GM19238 (cell line): ENCODE results near the gene FAM3C.
"Not testable (repeated sequence)": the region's sequence is repeated elsewhere in the genome, so short reads cannot be mapped to it uniquely, and the experiment has no call there.

Experiments used
- DNase-seq: peaks from one replicate; pipeline ENCODE4 v3.0.0; 2011; ENCODE audit warnings: low spot score; ENCODE audit not compliant: insufficient read length

The FAM3C gene, protein sequence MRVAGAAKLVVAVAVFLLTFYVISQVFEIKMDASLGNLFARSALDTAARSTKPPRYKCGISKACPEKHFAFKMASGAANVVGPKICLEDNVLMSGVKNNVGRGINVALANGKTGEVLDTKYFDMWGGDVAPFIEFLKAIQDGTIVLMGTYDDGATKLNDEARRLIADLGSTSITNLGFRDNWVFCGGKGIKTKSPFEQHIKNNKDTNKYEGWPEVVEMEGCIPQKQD

DNA sequence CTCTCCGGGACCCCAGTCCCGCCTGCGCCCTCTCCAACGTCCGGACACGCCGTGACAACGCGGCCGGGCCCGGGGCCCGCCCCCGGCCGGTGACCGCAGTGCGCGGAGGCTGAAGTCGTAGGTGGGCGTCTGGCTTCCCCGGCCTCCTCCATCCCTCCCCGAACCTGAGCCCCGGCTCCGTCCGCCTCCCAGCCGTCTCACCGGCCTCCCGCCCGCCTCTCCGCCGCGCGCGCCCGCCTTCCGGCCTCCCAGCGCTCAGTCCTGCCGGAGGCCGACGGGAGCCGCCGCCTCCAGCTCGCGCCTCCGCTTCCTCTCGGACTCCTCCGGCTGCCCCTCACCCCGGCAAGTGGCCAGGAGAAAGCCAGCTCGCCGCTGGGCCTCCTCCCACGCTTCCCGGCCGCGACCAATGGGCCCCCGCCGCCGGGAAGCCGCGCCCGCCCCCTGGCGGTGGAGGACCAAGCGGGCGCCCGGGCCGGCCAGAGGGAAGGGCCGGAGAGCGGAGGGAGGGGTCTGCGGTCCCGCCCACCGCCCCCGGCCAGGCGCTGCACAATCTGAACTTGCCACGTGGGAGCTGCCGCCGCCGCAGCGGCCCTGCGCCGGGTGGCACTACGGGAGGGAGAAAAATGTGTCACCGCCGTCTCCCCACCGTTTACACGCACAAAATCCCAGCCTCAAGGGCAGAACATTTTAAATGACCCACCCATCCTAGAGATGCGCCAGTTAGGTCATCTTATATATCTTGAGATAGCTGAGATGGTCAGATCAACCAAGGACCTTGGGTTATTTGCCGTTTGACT lies at the start of gene FAM3C:
FAM3C (minus strand) TSS at position 348 of the 797 bp plus-strand sequence. CDS start 13,339 bp downstream, outside the sequence.
- peak; percentile 88 for DNase-seq

DNA sequence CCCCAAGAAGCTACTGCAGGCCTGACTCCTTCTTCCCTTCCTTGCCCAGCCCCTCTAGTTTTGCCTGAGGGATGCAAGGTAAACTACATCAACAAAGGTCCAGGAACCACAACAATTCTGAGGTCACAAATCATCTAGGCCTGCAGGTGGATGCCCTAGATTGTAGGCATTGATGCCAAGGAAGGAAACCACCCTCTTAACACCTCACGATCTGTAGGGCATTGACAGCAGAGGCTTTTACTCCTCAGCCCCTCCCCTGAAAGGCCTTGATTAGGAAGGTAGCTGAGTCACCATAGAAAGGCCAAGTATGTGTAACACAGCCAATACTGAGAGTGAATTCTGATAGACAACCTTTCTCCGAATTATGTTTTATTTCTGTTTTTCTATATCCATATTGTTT lies 46.7 kb upstream of the FAM3C start:
- no peak for DNase-seq

DNA sequence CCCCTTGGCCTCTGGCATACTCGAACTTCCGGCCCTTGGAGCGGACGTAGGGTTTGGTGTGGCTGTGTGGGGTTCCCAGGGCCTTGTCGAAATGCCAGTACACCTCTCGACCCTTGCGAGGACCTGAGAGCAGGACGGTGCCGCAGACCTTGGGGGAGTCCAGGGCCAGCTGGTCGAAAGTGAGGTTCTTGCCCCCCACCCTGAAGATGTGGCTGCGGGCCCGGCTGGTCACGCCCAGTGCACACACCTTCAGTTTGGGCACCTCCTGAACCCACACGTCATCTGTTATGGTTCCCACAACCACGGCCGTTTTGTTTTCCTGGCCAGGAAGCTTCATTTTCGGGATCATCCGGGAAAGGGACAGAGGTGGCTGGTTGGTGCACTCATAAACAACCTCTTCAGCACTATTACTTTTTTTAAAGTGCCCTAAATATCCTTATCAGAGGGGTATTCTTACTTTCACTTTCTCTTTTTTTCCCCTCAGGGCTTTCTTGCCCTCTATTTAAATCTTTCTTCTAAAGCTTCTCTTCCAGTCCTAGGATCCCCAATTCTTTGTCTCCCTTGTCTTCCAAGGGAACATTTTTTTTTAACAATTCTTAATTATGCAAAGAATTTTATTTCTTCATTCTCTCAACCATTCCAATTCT lies 44.9 kb upstream of the FAM3C start:
- DNase-seq = no peak

DNA sequence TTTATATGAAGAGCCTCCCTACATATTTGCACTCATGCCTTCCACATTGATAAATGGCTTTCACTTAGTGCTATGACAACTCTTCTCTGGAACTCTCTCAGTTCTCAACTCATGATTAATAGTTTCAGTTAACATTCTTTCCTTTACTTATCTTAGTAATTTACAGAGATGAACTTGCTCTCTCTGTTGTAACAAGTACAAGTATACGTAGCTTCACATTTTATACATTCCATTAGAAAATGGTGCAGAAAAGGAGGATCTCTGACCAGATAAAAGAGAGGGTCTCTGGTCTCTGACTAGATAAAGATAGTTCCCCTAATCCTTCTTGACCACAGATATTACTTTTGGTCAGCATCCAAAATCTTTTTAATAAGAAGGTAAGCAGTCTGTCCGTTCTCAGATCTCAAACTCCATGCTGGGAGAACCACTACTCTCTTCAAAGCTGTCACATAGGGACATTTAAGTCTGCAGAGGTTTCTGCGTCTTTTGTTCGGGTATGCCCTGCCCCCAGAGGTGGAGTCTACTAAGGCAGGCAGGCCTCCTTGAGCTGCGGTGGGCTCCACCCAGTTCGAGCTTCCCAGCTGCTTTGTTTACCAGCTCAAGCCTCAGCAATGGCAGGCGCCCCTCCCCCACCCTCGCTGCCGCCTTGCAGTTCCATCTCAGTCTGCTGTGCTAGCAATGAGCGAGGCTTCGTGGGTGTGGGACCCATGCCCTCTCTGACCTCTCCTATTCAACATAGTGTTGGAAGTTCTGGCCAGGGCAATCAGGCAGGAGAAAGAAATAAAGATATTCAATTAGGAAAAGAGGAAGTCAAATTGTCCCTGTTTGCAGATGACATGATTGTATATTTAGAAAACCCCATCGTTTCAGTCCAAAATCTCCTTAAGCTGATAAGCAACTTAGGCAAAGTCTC lies 42.2 kb upstream of the FAM3C start:
- DNase-seq = not testable (repeated sequence)

DNA sequence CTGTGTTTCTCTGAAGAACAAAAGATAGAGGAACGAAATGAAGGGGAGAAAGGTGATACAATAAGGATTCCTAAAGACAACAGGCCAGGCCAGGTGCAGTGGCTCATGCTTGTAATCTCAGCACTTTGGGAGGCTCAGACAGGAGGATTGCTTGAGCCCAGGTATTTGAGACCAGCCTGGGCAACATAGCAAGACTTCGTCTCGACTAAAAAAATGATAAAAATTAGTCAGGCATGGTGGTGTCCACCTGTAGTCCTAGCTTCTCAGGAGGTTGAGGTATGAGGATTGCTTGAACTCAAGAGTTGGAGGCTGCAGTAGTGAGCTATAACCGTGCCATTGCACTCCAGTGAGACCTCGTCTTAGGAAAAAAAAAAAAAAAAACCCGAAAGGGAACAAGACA lies 41.4 kb upstream of the FAM3C start:
- no peak for DNase-seq

DNA sequence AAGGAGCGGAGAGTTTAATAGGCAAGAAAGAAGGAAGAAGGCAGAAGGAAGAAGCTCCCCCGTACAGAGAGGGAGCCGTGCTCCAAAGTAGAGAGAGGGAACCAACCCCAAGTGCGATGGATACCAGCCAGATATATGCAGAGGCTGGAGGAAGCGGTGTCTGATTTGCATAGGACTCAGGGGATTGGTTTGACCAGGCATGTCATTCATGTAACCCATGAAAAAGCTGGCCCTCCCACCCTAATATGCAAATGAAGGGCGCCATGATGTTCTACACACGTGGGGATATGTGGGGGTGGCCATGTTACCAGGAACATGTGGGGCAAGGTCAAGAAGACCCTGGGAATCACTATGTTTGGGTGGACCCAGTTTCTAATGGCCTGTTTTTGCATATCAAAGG lies 40.6 kb upstream of the FAM3C start:
- DNase-seq = no peak

DNA sequence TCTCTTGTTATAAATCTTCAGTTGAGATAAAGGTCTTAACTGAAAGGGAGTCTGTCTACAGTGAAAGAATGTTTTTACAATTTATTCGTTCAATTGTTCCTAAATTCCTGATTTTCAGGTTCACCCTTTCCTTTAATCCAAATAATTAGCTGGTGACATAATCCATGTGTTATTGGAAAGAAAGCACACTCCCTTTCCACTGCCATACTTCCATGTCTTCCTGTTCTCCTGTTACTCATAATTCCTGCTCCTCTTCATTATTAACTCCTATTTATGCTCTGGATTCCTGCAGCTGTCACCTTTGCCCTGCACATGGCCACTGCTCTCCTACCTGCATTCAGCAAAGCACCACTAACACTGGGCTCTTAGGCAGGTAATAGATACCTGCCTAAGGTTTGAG lies 40.0 kb upstream of the FAM3C start:
- DNase-seq = no peak

DNA sequence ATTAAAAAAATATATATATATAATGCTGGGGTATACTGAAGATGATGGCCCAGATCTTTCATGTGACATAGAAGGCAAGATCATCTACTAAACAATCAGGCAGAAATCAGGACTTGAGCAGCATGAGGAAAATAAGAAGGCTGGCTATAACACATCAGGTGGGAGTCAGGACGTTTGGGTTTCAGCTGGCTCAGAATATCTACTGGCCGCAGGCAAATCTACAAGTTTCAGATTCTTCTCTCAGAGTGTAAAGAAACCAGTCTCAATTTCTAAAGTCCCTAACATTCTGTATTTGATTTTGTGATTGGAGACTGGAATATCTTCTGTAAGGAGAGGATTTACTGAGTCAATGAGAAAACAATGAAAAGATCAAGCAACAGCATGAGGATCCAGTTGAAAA lies 37.7 kb upstream of the FAM3C start:
- no peak for DNase-seq

DNA sequence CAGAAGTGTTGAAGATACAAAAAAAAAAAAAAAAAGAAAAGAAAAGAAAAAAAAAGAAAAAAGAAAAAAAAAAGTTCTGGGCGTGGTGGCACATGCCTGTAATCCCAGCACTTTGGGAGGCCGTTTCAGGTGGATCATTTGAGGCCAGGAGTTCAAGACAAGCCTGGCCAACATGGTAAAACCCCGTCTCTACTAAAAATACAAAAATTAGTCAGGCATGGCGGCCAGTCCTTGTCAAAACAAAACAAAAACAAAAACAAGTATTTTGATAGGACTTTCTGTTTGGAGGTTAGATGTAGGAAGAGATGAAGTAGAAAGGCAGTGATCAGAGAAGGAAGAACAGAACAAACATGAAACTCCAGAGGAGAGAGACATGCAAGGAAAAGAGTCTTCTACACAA lies 36.4 kb upstream of the FAM3C start:
- DNase-seq = not testable (repeated sequence)

DNA sequence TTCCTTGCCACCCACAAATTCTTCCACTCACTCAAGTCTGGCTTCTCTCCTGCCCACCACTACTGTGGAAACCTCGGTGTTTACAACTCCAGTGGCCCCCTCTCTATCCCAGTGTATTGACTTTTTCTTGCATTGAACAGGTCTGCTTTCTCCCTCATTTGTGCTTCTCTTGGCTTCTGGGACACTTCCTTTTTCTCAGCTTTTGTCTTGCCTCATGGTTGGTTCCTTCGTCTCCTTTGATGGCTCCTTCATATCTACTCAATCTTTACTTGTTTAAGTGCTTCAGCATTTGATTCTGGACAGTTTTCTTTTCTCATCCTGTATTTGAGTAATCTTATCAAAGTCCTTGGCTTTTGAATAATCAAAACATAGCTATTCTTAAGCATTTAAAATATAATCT lies 35.9 kb upstream of the FAM3C start:
- no peak for DNase-seq

DNA sequence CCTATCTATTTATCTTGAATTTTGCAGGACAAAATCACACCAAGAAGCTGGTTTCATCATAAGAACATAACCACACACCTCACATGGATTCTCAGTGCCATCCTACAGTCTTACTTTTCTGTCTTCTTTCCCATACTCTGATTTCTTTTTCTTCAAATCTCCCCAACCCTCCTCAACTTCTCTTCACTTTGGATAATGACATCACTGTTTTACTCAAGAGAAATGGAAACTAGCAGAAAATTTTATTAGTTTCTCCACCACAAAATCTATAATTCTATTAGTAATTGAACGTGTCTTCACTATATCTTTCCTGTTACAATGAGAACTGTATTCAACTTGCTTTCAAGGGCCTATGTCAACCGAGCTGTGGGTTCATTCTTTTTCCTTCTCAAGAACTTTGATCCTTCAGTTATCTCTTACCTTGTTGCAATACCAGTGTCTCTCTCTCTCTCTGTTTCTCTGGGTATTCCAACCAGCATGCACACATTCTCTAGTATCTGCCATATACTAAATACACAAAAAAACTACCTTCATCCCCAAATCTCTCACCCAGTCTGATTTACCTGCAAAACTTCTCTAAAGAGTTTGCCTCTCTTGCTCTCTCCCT lies 35.4 kb upstream of the FAM3C start:
- DNase-seq = no peak

DNA sequence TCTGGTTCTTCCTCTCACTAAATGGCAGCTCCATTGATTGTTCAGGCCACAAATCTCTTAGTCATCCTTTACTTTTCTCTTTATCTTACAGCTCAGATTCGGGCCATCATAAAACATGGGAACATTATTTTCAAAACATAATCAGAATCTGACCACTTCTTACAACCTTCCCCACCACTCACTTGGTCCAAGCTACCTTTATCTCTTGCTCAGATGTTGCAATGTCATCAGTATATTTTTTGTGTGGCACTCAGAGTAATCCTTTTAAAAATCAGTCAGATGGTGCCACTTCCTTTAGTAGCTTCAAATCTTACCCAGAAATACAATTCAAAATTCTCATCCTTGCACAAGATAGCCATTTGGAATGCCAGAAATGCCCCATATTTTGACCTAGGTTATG lies 34.5 kb upstream of the FAM3C start:
- no peak for DNase-seq

DNA sequence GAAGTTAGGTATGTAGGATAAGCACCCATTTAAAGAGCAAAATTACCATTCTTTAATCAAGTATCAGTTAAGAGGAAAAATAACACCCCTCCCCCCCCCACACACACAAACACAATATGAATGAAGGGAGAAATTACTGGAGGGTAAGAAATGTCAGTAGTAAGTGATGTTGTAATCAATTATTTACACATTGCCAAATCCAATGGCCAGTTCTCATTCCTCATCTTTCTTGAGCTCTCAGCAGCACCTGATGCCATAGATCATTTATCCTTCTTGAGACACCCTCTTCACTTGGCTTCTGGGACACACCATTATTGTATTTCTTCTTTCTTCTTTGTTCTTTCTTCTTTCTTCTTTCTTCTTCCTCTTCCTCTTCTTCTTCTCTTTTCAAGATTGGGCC lies 33.7 kb upstream of the FAM3C start:
- DNase-seq = no peak

DNA sequence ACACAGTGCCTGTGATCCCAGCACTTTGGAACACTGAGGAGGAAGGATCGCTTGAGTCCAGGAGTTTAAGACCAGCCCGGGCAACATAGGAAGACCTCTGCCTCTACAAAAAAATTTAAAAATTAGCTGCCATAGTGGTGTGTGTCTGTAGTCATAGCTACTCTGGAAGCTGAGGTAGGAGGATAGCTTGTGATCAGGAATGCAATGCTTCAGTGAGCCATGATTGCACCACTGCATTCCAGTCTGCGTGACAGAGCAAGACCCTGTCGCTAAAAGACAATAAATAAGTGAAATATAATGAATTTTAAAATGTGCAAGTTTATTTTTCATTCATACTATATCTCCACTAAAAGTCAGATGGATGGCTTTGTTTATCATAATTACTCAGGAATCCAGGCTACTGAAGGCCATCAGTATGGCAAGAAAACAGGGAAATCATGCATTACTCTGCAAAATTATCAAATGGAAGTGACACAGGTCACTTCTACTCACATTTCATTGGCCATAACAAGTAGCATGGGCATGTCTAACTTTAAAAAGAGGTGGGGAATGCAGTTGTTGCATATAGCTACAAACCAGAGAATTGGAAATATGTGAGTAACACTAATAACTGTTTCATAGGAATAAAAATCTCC lies 32.9 kb upstream of the FAM3C start:
- DNase-seq = no peak

DNA sequence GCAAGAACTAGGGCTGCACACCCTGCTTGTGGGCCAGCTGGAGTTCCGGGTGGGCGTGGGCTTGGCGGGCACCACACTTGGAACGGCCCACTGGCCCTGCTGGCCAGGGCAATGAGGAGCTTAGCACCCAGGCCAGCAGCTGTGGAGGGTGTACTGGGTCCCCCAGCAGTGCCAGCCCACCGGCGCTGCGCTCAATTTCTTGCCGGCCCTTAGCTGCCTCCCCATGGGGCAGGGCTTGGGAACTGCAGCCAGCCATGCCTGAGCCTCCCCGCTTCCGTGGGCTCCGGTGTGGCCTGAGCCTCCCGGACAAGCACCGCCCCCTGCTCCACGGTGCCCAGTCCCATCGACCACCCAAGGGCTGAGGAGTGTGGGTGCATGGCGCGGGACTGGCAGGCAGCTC lies 25.6 kb upstream of the FAM3C start:
- DNase-seq = not testable (repeated sequence)

DNA sequence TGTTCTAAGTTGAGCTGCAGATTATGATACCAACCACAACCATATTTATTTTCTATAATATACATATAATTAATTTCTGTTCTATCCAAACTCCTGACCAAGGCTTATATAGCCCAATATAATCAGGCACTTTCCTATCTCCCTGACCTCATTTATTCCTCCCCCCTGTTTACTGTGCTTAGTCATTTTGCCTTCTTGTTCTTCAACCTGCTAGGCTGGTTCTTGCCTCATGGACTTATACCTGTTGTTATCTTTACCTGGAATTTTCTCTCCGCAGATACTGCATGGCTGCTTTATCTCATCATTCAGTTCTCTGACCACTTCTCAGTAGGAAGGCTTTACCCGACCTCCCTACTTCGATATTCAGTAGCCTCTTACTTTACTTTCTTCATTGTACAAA lies 24.9 kb upstream of the FAM3C start:
- DNase-seq = no peak

DNA sequence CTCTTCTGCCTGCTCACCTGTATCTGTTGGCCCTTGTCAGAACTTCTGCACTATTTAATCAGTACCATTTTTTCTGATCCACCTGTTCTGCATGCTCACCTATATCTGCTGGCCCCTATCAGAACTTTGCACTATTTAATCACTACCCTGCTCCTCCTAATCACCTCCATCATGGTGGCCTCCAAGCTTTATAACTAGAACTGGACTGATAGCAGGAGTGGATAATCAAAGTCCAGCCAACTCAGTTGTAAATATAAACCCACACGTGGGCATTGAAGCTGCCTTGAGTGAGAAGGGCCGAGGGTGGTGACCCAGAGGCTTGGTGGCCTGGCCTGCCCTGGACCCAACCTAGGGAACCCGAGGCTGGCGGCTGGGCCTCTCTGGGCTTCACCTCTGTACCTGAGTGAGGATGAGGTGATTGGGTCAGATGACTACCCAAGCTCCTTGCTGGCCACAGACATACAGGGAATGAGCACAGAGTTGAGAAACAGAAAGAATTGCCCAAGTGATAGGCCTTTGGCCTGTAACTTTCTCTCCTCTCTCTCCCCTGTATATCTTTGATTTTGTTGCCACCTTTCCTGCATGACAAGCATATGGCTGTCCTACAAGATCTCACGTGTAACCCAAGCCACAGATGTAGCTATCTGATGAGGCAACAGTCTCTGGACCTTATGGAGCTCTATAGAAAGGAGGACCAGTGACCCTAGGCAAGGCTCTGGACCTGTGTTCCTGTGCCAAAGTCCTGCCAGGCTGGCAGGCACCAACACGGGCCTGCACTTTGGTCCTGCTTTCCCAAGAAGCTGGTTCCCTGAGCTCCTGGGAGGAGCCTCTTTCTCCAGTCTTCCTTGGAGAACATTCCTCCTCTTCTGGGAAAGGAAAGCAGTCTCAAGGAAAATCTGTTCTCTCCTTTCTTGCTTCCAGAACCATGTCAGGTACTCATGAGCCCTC lies 23.4 kb upstream of the FAM3C start:
- DNase-seq = no peak

DNA sequence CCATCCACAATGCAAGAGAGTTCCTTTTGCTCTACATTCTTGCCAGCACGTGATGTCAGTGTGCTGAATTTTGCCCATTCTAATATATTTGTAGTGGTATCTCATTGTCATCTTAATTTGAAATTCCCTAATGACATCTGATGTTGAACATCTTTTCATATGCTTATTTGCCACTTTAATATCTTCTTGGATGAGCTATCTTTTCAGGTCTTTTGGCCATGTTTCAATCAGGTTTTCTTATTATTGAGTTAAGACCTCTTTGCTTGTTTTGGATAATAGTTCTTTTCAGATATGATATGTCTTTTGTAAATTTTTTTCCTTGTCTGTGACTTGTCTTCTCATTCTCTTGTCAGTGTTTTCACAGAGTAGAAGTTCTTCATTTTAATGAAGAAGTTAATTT lies 20.4 kb upstream of the FAM3C start:
- DNase-seq = no peak

DNA sequence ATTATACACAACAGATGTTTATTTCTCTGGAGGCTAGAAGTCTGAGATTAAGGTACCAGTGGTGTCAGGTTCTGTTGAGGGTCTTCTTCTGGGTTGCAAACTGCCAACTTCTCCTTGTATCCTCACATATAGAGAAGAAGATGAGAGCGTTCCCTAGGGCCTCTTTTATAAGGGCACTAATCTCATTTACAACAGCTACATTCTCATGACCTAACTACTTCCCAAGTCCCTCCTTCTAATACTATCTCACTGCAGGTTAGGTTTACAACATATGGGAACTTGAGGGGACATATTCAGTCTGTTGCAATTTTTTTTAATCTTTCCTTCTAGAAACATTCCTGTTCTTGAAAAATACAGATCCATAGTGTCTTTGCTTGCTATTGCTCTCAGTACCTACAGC lies 18.3 kb upstream of the FAM3C start:
- no peak for DNase-seq

DNA sequence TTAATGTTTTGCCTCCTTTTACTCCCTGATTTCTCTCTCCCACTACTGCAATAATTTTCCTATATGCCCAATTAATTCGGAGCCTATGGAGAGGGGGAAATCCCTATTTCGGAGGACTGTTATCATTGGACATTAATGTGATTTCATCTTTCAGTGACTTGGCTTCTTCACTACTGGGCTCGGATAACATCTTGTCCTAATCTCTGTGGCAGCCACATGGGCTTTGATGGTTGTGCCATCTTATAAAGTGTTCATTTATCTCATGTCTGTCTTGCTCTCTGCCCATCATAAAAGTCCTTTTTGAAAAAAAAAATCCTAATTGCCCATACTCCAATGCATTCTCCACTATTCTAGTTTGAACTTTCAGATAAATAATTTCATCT lies 15.5 kb upstream of the FAM3C start:
- DNase-seq = no peak
